Epithelial cell of esophagus (primary cell): ENCODE measurements around the gene PHYHD1.

ENCODE experiments used
- DNase-seq: peaks from one replicate; pipeline ENCODE4 v3.0.0; 2010; ENCODE audit warnings: low read depth
- H3K4me3 ChIP-seq: 2 replicates; pipeline ENCODE4 v1.5.1; 2011; ENCODE audit warnings: mild to moderate bottlenecking, low read length, control low read depth
- TF ChIP-seq, protein P1 (sequence below): IDR thresholded peaks from 2 replicates; pipeline ENCODE4 v1.5.1; 2011; ENCODE audit warnings: low read depth, mild to moderate bottlenecking, low read length, control low read depth, inconsistent platforms; ENCODE audit not compliant: insufficient read depth; ENCODE audit errors: missing control alignments

PHYHD1 gene

DNA sequence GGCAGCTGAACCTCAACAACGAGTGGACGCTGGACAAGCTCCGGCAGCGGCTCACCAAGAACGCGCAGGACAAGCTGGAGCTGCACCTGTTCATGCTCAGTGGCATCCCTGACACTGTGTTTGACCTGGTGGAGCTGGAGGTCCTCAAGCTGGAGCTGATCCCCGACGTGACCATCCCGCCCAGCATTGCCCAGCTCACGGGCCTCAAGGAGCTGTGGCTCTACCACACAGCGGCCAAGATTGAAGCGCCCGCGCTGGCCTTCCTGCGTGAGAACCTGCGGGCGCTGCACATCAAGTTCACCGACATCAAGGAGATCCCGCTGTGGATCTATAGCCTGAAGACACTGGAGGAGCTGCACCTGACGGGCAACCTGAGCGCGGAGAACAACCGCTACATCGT is 12.4 kb upstream of the PHYHD1 start:
- no peak for DNase-seq
- H3K4me3 ChIP-seq: no peak overlapping the region

DNA sequence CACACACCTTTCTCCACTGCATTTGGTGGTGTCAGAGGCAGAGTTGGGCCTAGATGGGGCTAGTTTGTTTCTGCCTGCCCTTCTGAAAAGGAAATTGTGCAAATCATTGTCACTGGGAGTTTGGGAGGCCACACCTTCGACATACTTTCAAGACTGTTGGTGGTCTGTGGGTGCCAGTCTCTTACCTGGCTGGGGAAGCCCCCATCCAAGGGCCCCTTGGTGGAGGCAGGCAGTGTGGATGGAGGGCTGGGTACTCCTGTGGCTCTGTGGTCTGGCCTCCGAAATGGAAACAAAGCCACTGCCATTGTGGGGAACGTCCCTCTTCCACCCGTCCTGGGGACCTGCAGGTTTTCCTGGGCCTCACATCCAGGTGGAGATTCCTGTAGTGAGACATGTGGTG is 10.9 kb upstream of the PHYHD1 start:
- TF ChIP-seq, protein P1, sequence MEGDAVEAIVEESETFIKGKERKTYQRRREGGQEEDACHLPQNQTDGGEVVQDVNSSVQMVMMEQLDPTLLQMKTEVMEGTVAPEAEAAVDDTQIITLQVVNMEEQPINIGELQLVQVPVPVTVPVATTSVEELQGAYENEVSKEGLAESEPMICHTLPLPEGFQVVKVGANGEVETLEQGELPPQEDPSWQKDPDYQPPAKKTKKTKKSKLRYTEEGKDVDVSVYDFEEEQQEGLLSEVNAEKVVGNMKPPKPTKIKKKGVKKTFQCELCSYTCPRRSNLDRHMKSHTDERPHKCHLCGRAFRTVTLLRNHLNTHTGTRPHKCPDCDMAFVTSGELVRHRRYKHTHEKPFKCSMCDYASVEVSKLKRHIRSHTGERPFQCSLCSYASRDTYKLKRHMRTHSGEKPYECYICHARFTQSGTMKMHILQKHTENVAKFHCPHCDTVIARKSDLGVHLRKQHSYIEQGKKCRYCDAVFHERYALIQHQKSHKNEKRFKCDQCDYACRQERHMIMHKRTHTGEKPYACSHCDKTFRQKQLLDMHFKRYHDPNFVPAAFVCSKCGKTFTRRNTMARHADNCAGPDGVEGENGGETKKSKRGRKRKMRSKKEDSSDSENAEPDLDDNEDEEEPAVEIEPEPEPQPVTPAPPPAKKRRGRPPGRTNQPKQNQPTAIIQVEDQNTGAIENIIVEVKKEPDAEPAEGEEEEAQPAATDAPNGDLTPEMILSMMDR: no peak
- DNase-seq: no peak
- no peak overlapping the region for H3K4me3 ChIP-seq

More for the DNA sequence above, 12.4 kb upstream of the PHYHD1 start:
- TF ChIP-seq, protein P1: no peak

DNA sequence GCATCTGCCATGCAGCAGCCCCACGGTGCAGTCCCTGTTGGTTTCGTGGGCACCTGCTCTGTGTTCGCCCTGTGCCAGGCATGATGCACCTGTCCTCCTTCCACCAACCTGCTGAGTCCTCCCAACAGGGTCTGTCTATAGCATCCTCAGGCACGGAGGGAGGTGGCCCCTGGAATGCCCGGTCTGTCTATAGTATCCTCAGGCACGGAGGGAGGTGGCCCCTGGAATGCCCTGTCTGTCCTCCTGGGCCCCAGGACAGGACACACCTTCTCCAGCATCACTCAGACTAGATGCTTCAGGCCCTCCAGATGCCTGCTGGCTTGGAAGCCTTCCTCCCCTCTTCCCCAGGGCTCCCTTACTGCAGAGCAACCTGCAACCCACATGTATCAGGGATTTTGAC is 9.9 kb upstream of the PHYHD1 start:
- DNase-seq: no peak
- no peak overlapping the region for H3K4me3 ChIP-seq
- TF ChIP-seq, protein P1: no peak

DNA sequence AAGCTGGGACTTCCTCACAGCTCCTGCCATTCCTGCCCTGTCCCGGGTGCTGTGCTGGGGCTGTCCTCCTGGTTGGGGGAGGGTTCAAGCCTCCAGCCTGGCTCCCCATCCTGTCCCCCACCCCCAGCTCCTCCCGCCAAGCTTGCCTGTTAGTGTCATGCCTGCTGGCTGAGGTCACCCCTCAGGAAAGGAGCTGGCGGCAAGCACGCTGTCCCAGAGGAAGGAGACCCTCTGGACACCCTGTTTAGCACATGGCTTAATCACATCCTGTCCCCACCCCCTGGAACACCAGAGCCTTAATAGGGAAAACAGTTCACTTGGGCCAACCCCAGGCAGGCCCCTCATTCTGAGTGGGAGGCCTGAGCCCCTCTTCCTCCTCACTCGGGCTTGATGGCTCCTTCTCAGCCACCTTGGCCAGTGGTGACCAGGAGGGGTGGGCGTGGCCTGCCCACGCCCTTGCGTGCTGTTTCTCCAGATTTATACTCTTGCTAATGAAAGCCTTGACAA is 9.2 kb upstream of the PHYHD1 start:
- DNase-seq: peak; percentile 55
- H3K4me3 ChIP-seq: no peak overlapping the region
- TF ChIP-seq, protein P1: no peak

DNA sequence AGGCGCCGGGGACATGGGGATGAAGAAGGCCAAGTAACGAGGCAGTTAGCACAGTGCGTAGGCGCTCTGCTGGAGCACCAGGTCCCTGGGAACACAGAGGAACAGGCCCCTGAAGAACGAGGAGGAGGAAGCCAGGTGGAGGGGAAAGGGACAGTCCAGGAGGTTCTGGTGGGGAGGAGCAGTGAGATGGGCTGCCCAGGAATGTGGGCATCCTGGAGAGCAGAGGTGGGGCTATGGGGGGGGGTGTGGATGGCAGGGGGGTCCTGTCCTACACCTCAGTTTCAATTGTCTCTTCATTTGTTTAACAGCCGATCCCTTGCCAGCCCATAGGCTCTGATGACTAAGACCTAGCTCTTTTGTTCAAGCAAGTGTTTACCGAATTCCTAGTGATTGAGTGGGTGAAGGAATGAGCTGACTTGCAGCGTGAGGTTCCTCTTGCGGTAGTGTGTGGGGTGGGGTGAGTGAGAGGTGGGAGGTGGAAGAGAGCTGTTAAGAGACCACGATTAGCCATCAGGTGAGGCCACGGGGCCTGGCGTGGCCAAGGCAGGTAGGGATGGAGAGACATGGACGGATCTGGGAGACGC is 8.4 kb upstream of the PHYHD1 start:
- DNase-seq: peak; percentile 97
- H3K4me3 ChIP-seq: peak overlapping the region; percentile 57
- TF ChIP-seq, protein P1: no peak

DNA sequence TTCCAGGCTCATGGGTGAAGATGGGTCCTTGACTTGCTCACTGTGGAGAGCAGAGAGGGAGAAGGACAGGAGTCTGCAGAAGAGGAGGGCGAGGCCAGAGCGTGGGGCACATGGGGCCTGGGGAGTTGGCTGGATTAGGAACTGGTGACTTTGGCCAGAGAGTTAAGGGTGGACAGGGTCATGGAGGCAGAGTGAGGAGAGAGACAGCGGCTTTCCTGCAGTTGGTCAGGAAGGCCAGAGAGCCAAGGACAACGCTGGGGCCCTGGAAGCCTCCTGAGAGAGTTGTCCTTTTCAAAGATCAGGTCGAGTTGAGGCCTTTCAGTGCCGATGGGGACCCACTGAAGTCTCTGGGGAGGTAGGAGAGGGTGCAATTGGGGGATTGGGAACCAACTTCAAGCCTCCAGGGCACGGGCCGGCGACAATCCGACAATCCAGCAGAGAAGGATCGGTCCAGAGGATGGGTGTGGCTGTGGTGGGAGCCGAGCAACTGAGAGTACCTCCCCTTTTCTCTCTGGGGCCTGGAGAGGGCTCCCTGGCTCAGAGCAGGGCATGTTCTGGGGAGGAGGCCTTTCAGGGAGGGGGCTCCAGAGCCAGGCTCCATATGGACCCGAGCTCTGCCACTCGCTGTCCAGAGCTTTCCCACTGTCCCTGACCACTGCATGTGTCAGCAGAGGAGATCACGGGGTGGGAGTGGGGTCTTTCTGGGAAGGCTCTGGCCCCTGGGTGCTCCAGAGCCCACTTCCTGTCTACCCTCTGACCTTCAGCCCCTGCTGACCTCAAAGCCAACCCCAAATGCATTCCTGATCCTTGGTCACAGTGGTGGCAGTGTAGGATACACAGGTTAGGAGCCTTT is 7.5 kb upstream of the PHYHD1 start:
- DNase-seq: no peak
- peak overlapping the region; percentile 57 for H3K4me3 ChIP-seq
- TF ChIP-seq, protein P1: no peak
